Measurements from ENCODE around the gene GPR132. TPM values are rescaled to one million over a fixed set of nuclear protein-coding genes. Genes with fewer than 3 reads are reported as not detected.

GPR132 gene
- total RNA-seq, 1 donor from 2014 or later: 0.24 TPM

- no peak for TF ChIP-seq CTCF (conservative IDR thresholded peaks at IDR 0.05)
- H3K4me1 Mint-ChIP-seq (ENCODE audit: unreplicated experiment): no peaks in the 10 kb centered on the region
- H3K36me3 Mint-ChIP-seq: no peaks in the 10 kb centered on the region
- H3K9me3 Mint-ChIP-seq: no peaks in the 10 kb centered on the region
- no peak overlapping the region for H3K27ac Mint-ChIP-seq
- no peak for DNase-seq (ENCODE audit: extremely low spot score, unreplicated experiment)
- peaks cover 7% of the 10 kb centered on the region for H3K27me3 Mint-ChIP-seq
- H3K4me3 Mint-ChIP-seq: no peak overlapping the region
Measured at GRCh38 chr14:105070760-105071137, 5.5 kb upstream of the GPR132 start.

DNA sequence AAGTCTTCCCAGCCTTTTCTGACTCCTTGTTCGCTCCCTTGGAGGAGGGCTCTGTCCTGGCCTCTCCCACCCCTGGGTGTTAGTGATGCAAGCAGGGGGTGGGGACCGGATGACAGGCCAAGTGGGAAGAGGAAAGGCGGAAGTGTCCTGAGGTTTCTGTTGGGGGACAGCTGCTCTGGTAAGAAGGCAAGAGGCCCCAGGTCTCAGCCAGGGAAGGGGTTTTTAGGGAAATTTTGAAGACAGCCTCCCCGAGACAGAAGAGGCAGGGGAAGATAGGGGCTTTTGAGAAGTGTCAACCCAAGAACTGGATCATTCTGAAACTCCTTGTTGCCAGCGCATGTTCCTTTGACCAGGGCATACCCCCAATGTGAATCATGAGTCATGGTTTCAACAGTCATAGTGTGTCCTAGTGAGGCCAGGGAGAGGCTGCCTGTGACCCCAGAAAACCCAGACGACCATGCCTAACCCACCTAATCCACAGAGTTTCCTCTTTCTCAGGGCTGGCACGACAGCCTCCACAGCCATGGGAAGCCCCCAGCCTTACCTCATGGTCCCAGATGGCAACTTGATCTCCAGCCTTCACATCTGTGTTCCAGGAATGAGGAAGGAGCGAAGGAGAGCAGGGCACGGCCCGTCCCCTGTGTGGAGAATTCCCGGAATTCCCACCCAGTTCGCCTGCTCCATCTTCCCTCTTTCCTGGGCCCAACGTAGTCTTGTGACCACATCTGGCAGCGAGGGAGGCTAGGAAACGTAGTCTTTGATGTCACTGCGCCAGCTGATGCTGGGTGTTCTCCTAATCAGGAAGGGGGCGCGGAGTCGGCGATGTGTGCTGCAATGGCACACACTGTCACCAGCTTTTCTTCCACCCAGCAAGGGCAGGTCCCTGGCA lies 4.9 kb upstream of the GPR132 start:
- no peak for TF ChIP-seq CTCF (conservative IDR thresholded peaks at IDR 0.05)
- H3K4me1 Mint-ChIP-seq (ENCODE audit: unreplicated experiment): no peaks in the 10 kb centered on the region
- no peak overlapping the region for H3K27ac Mint-ChIP-seq
- H3K27me3 Mint-ChIP-seq: peaks cover 7% of the 10 kb centered on the region
- no peak overlapping the region for H3K4me3 Mint-ChIP-seq
- no peaks in the 10 kb centered on the region for H3K9me3 Mint-ChIP-seq
- no peaks in the 10 kb centered on the region for H3K36me3 Mint-ChIP-seq
- no peak for DNase-seq (ENCODE audit: extremely low spot score, unreplicated experiment)

- Mint-ChIP-seq H3K9me3 (no peaks in the 10 kb centered on the region), H3K27ac (no peak overlapping the region), H3K4me1 (ENCODE audit: unreplicated experiment) (no peaks in the 10 kb centered on the region), H3K27me3 (peaks cover 7% of the 10 kb centered on the region), H3K4me3 (no peak overlapping the region), H3K36me3 (no peaks in the 10 kb centered on the region)
- no peak for DNase-seq (ENCODE audit: extremely low spot score, unreplicated experiment)
- TF ChIP-seq CTCF (conservative IDR thresholded peaks at IDR 0.05): no peak
Measured at GRCh38 chr14:105069522-105069870, 4.3 kb upstream of the GPR132 start.

DNA sequence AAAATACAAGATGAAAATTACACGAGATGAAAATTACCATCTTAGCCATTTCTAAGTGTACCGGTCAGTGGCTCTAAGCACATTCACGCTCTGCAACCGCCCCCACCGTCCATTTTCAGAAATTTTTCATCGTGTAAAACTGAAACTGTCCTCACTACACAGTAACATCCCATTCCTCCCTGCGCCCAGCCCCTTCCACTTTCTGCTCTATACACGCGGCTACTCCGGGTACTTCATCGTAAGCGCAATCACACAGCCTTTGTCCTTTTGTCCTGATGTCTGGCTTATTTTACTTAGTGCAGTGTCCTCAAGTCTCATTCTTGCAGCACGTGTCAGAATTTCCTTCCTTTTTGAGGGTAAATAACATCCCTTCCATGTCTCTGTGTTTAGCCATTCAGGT lies 3.6 kb upstream of the GPR132 start:
- H3K4me3 Mint-ChIP-seq: no peak overlapping the region
- no peak for TF ChIP-seq CTCF (conservative IDR thresholded peaks at IDR 0.05)
- H3K36me3 Mint-ChIP-seq: no peaks in the 10 kb centered on the region
- H3K4me1 Mint-ChIP-seq (ENCODE audit: unreplicated experiment): no peaks in the 10 kb centered on the region
- no peak for DNase-seq (ENCODE audit: extremely low spot score, unreplicated experiment)
- no peak overlapping the region for H3K27ac Mint-ChIP-seq
- no peaks in the 10 kb centered on the region for H3K9me3 Mint-ChIP-seq
- H3K27me3 Mint-ChIP-seq: peaks cover 7% of the 10 kb centered on the region

GRCh38 chr14:105067969-105068301 lies 2.7 kb upstream of the GPR132 start:
- peaks cover 7% of the 10 kb centered on the region for H3K27me3 Mint-ChIP-seq
- no peak for DNase-seq (ENCODE audit: extremely low spot score, unreplicated experiment)
- H3K27ac Mint-ChIP-seq: no peak overlapping the region
- TF ChIP-seq CTCF (conservative IDR thresholded peaks at IDR 0.05): no peak
- no peaks in the 10 kb centered on the region for H3K4me1 Mint-ChIP-seq (ENCODE audit: unreplicated experiment)
- H3K36me3 Mint-ChIP-seq: no peaks in the 10 kb centered on the region
- H3K4me3 Mint-ChIP-seq: no peak overlapping the region
- no peaks in the 10 kb centered on the region for H3K9me3 Mint-ChIP-seq

Measured in type B pancreatic cell (in vitro differentiated cells).